GM21367 (cell line): Measurements from ENCODE around the gene DOCK11.
"Not testable (repeated sequence)": the region's sequence is repeated elsewhere in the genome, so short reads cannot be mapped to it uniquely, and the experiment has no call there.

Experiments used
- ATAC-seq: cut with Tn5 transposase; IDR thresholded peaks from one replicate; pipeline ENCODE4 v1.9.1; 2021; ENCODE audit not compliant: unreplicated experiment

The DOCK11 gene

DNA sequence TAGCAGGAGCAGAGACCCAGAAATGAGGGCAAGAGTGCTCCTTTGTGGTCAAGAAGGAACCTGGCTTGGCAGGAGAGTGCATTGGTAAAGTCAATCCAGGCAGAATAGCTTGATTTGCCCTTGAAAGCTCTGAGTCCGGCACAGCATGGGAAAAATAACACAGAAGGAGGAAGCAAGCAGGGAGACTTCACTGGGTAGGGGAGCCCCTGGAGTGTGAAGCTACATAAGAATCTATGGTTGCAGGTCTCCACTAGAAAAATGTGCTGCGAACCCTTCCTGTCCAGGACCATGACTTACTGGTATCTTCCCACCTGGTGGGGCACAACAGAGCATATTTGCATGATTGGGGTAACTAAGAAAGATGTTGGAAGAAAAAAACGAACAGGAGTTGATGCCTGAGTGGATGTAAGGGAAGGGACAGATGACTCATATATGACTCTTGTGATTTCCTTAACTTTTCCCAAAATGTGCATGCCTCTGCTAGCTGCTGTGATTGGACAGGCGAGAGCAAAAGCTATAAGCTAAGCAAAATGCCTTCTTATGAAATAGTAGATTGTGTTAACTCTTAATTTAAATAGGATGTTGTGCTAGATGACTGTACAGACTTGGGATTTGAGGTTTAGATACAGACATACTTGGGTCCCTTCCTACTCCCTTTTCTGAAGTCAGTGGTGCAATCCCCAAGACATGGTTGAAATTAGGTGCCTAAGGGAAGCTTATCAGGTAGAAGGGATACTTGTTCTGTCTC is 235.1 kb downstream of the DOCK11 start:
- ATAC-seq: no peak

- ATAC-seq: not testable (repeated sequence)
Measured at GRCh38 chrX:118732551-118732950, 236.9 kb downstream of the DOCK11 start.

- ATAC-seq: no peak
Measured at GRCh38 chrX:118734909-118735308, 239.3 kb downstream of the DOCK11 start.
